WTC11 (cell line): ENCODE results near the gene ARHGAP42. TPM values are rescaled to one million over a fixed set of nuclear protein-coding genes. Genes with fewer than 3 reads are reported as not detected.

Experiments
- ATAC-seq: fragments of 200-7000 bp; cut with Tn5 transposase; 2 replicates; pipeline ENCODE4 v1.10.0; 2021; ENCODE audit warnings: mild to moderate bottlenecking, moderate library complexity
- CTCF ChIA-PET: fragments of 300-600 bp; sonication (Branson Sonifier 250); formaldehyde crosslinking; loops from one replicate; lab custom pipeline; 2021; ENCODE audit warnings: antibody characterized with exemption; lab: Charles Lee
- POLR2A ChIA-PET: fragments of 350-600 bp; sonication (Branson Sonifier 250); formaldehyde crosslinking; loops from one replicate; lab custom pipeline; 2021; ENCODE audit warnings: antibody characterized with exemption; lab: Charles Lee
- DNase-seq: peaks from one replicate; pipeline ENCODE4 v3.0.0; 2021; ENCODE audit warnings: low spot score
- H3K27ac Mint-ChIP-seq: 2 replicates; pipeline ENCODE4 v1.8.0; 2021; ENCODE audit warnings: mixed read lengths
- H3K27me3 Mint-ChIP-seq: 2 replicates; pipeline ENCODE4 v1.8.0; 2021; ENCODE audit warnings: low read depth, mild to moderate bottlenecking, moderate library complexity, mixed read lengths
- H3K36me3 Mint-ChIP-seq: 2 replicates; pipeline ENCODE4 v1.8.0; 2021; ENCODE audit warnings: mixed read lengths
- H3K4me1 Mint-ChIP-seq: 2 replicates; pipeline ENCODE4 v1.8.0; 2022; ENCODE audit warnings: mixed read lengths
- H3K4me3 Mint-ChIP-seq: 2 replicates; pipeline ENCODE4 v1.8.0; 2021; ENCODE audit warnings: mild to moderate bottlenecking, moderate library complexity, mixed read lengths
- H3K9me3 Mint-ChIP-seq: 2 replicates; pipeline ENCODE4 v1.8.0; 2021; ENCODE audit warnings: mixed read lengths
- AR ChIP-seq: fragments of 250-450 bp; sonication (Bioruptor Pico); IDR thresholded peaks from 2 replicates; pipeline ENCODE4 v1.9.0; 2021; ENCODE audit warnings: mild to moderate bottlenecking
- CREB1 ChIP-seq: sonication (generic); formaldehyde crosslinking; IDR thresholded peaks from 2 replicates; pipeline ENCODE4 v1.8.0; 2023; ENCODE audit warnings: mild to moderate bottlenecking, missing genetic modification reagents
- E2F1 ChIP-seq: sonication (generic); formaldehyde crosslinking; IDR thresholded peaks from 2 replicates; pipeline ENCODE4 v1.8.0; 2022; ENCODE audit warnings: mild to moderate bottlenecking, missing genetic modification reagents
- IRF1 ChIP-seq: sonication (generic); formaldehyde crosslinking; IDR thresholded peaks from 2 replicates; pipeline ENCODE4 v1.8.0; 2023; ENCODE audit warnings: missing genetic modification reagents
- IRF2 ChIP-seq: sonication (generic); formaldehyde crosslinking; IDR thresholded peaks from 2 replicates; pipeline ENCODE4 v1.8.0; 2022; ENCODE audit warnings: low read depth, missing genetic modification reagents, borderline replicate concordance
- MAX ChIP-seq: sonication (generic); formaldehyde crosslinking; IDR thresholded peaks from 2 replicates; pipeline ENCODE4 v1.8.0; 2022; ENCODE audit warnings: mild to moderate bottlenecking, missing genetic modification reagents
- RORB ChIP-seq: fragments of 250-450 bp; sonication (Bioruptor Pico); IDR thresholded peaks from 2 replicates; pipeline ENCODE4 v1.9.0; 2021; ENCODE audit warnings: mild to moderate bottlenecking
- TP53 ChIP-seq: sonication (generic); formaldehyde crosslinking; IDR thresholded peaks from 2 replicates; pipeline ENCODE4 v1.8.1; 2023; ENCODE audit warnings: mild to moderate bottlenecking, missing genetic modification reagents
- ZNF121 ChIP-seq: sonication (generic); formaldehyde crosslinking; IDR thresholded peaks from 2 replicates; pipeline ENCODE4 v1.8.0; 2023; ENCODE audit warnings: missing genetic modification reagents
- ZNF219 ChIP-seq: sonication (generic); formaldehyde crosslinking; IDR thresholded peaks from 2 replicates; pipeline ENCODE4 v1.8.0; 2023; ENCODE audit warnings: missing genetic modification reagents, mild to moderate bottlenecking, borderline replicate concordance
- total RNA-seq: library from RNA; stranded (reverse); gene quantifications from 3 replicates; pipeline ENCODE4 v1.2.3, GENCODE V29; 2021
- TF ChIP-seq, protein P1 (sequence below): sonication (generic); formaldehyde crosslinking; IDR thresholded peaks from 2 replicates; pipeline ENCODE4 v1.8.1; 2023; ENCODE audit warnings: mild to moderate bottlenecking, missing genetic modification reagents, moderate library complexity
- TF ChIP-seq, protein P2 (sequence below): sonication (generic); formaldehyde crosslinking; IDR thresholded peaks from 2 replicates; pipeline ENCODE4 v1.8.1; 2022; ENCODE audit warnings: low read depth, missing genetic modification reagents, borderline replicate concordance

Gene ARHGAP42
- total RNA-seq, 1 experiment from 2014 or later = 32.5 TPM

GRCh38 chr11:100681064-100681502 lies 6.0 kb upstream of the ARHGAP42 start:
- DNase-seq (peak; percentile 50), ATAC-seq (peak; percentile 50)
- Mint-ChIP-seq H3K4me3 (no peak overlapping the region), H3K27me3 (no peaks in the 10 kb centered on the region), H3K9me3 (peaks cover 4% of the 10 kb centered on the region; the same call in 1 of the 2 replicates), H3K4me1 (peaks cover 59% of the 10 kb centered on the region), H3K27ac (peak overlapping the region; percentile 16), H3K36me3 (no peaks in the 10 kb centered on the region)
- ChIA-PET POLR2A (interaction anchor here (0.5 kb wide), 1 partner anchor 24 kb away, joined by 4 read pairs; no protein-coding TSS in a partner anchor), CTCF (interaction anchor here (0.7 to 1.3 kb wide), 5 partner anchors 45 to 147 kb away, joined by 3 to 7 read pairs (median 4); no protein-coding TSS in a partner anchor)
- TF ChIP-seq CREB1 (no peak), AR (CRISPR knock-in tag) (no peak)
- TF ChIP-seq, protein P1, sequence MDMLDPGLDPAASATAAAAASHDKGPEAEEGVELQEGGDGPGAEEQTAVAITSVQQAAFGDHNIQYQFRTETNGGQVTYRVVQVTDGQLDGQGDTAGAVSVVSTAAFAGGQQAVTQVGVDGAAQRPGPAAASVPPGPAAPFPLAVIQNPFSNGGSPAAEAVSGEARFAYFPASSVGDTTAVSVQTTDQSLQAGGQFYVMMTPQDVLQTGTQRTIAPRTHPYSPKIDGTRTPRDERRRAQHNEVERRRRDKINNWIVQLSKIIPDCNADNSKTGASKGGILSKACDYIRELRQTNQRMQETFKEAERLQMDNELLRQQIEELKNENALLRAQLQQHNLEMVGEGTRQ (CRISPR knock-in tag) = no peak

GRCh38 chr11:100682247-100682969 lies 4.7 kb upstream of the ARHGAP42 start:
- no peaks in the 10 kb centered on the region for H3K36me3 Mint-ChIP-seq
- H3K4me1 Mint-ChIP-seq = peaks cover 57% of the 10 kb centered on the region
- peaks cover 4% of the 10 kb centered on the region; the same call in 1 of the 2 replicates for H3K9me3 Mint-ChIP-seq
- no peak overlapping the region for H3K4me3 Mint-ChIP-seq
- ChIA-PET POLR2A (no interaction called here), CTCF (interaction anchor here (0.7 to 1.3 kb wide), 7 partner anchors 43 to 173 kb away, joined by 3 to 7 read pairs (median 4); no protein-coding TSS in a partner anchor)
- no peaks in the 10 kb centered on the region for H3K27me3 Mint-ChIP-seq
- no peak for ATAC-seq
- H3K27ac Mint-ChIP-seq = no peak overlapping the region
- peak; percentile 77 for TF ChIP-seq ZNF121 (CRISPR knock-in tag)
- TF ChIP-seq ZNF219 (CRISPR knock-in tag) = no peak
- DNase-seq = no peak

DNA sequence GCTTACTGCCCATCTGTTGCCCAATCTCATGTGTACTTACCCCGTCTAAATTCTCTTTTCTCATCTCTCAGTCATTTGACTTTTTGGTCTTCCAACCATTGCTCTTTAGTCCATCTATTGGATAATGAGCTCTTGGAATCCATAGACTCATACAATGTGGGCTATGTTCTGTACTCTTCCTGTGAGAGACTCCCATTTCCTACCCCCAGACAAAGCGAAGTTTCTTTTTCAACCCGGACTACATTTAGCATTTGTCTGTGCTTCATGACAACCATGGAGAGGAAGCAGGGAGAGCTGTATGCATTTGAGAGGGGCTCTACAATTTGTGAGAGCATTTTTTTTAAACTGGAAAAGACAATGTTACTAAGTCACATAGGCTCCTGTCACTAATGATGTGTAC lies 4.0 kb upstream of the ARHGAP42 start:
- ATAC-seq (no peak), DNase-seq (no peak)

GRCh38 chr11:100684101-100685065 lies 2.7 kb upstream of the ARHGAP42 start:
- ChIA-PET CTCF (interaction anchor here (0.8 to 1.2 kb wide), 2 partner anchors 43 to 170 kb away, joined by 3 to 4 read pairs; no protein-coding TSS in a partner anchor), POLR2A (interaction anchor here (0.7 kb wide), 1 partner anchor 162 kb away, joined by 3 read pairs; no protein-coding TSS in a partner anchor)
- Mint-ChIP-seq H3K9me3 (peaks cover 4% of the 10 kb centered on the region; the same call in 1 of the 2 replicates), H3K4me3 (no peak overlapping the region), H3K36me3 (no peaks in the 10 kb centered on the region), H3K27me3 (no peaks in the 10 kb centered on the region), H3K4me1 (peaks cover 61% of the 10 kb centered on the region), H3K27ac (peak overlapping the region; percentile 24; the same call in 1 of the 2 replicates)
- ATAC-seq (no peak), DNase-seq (no peak)
- no peak for TF ChIP-seq E2F1
- TF ChIP-seq IRF1 (CRISPR knock-in tag) = no peak
- TF ChIP-seq MAX (CRISPR knock-in tag) = no peak
- TF ChIP-seq, protein P1 (CRISPR knock-in tag) = no peak
- no peak for TF ChIP-seq RORB
- TF ChIP-seq ZNF219 (CRISPR knock-in tag) = no peak

More for the DNA sequence above, 4.0 kb upstream of the ARHGAP42 start:
- Mint-ChIP-seq H3K27ac (peak overlapping the region; percentile 6; the same call in 1 of the 2 replicates), H3K4me3 (no peak overlapping the region), H3K27me3 (no peaks in the 10 kb centered on the region), H3K36me3 (no peaks in the 10 kb centered on the region), H3K9me3 (peaks cover 4% of the 10 kb centered on the region; the same call in 1 of the 2 replicates), H3K4me1 (peaks cover 50% of the 10 kb centered on the region)
- TF ChIP-seq TP53 (CRISPR knock-in tag) (no peak), IRF2 (CRISPR knock-in tag) (no peak)
- TF ChIP-seq, protein P2, sequence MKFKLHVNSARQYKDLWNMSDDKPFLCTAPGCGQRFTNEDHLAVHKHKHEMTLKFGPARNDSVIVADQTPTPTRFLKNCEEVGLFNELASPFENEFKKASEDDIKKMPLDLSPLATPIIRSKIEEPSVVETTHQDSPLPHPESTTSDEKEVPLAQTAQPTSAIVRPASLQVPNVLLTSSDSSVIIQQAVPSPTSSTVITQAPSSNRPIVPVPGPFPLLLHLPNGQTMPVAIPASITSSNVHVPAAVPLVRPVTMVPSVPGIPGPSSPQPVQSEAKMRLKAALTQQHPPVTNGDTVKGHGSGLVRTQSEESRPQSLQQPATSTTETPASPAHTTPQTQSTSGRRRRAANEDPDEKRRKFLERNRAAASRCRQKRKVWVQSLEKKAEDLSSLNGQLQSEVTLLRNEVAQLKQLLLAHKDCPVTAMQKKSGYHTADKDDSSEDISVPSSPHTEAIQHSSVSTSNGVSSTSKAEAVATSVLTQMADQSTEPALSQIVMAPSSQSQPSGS (CRISPR knock-in tag) = no peak
- ChIA-PET POLR2A (no interaction called here), CTCF (interaction anchor here (1.2 kb wide), 1 partner anchor 44 kb away, joined by 4 read pairs; no protein-coding TSS in a partner anchor)
